Dendritic cell treated with granulocyte-macrophage colony-stimulating factor and Interleukin-4, amounts not matched to agents 40 ng/mL and 50 ng/mL, for 4 days (primary cell): ENCODE results near the gene MS4A8.
"Not testable (repeated sequence)": the region's sequence is repeated elsewhere in the genome, so short reads cannot be mapped to it uniquely, and the experiment has no call there.

Experiments
- H3K27ac Mint-ChIP-seq: one replicate; pipeline ENCODE4 v1.8.0; 2022; ENCODE audit warnings: mild to moderate bottlenecking, mixed read lengths
- H3K27me3 Mint-ChIP-seq: one replicate; pipeline ENCODE4 v1.8.0; 2022; ENCODE audit warnings: mild to moderate bottlenecking, mixed read lengths
- H3K36me3 Mint-ChIP-seq: one replicate; pipeline ENCODE4 v1.8.0; 2022; ENCODE audit warnings: low read depth, mixed read lengths
- H3K4me1 Mint-ChIP-seq: one replicate; pipeline ENCODE4 v1.8.0; 2022; ENCODE audit warnings: low read depth, mixed read lengths
- H3K4me3 Mint-ChIP-seq: one replicate; pipeline ENCODE4 v1.8.0; 2022; ENCODE audit warnings: mild to moderate bottlenecking, moderate library complexity, mixed read lengths
- H3K9me3 Mint-ChIP-seq: one replicate; pipeline ENCODE4 v1.8.0; 2022; ENCODE audit warnings: mixed read lengths
- intact Hi-C: fragments of 100-400 bp; cut with micrococcal nuclease; formaldehyde crosslinking; loops from one replicate; pipeline ENCODE4 v1.15.0; 2022

Gene MS4A8

GRCh38 chr11:60744114-60744513, 44.7 kb downstream of the MS4A8 start:
- H3K36me3 Mint-ChIP-seq = no peaks in the 10 kb centered on the region
- intact Hi-C loops = no loop called here
- H3K27me3 Mint-ChIP-seq = peaks cover 14% of the 10 kb centered on the region
- H3K4me1 Mint-ChIP-seq = no peaks in the 10 kb centered on the region
- H3K27ac Mint-ChIP-seq = no peak overlapping the region
- H3K4me3 Mint-ChIP-seq = no peak overlapping the region
- no peaks in the 10 kb centered on the region for H3K9me3 Mint-ChIP-seq

- H3K4me3 Mint-ChIP-seq = no peak overlapping the region
- no peak overlapping the region for H3K27ac Mint-ChIP-seq
- H3K27me3 Mint-ChIP-seq = peaks cover 23% of the 10 kb centered on the region
- H3K4me1 Mint-ChIP-seq = no peaks in the 10 kb centered on the region
- no peaks in the 10 kb centered on the region for H3K36me3 Mint-ChIP-seq
- intact Hi-C loops = no loop called here
- no peaks in the 10 kb centered on the region for H3K9me3 Mint-ChIP-seq
Measured at GRCh38 chr11:60747359-60747873, 48.0 kb downstream of the MS4A8 start.

GRCh38 chr11:60748225-60748624, 48.8 kb downstream of the MS4A8 start:
- Mint-ChIP-seq H3K27ac (no peak overlapping the region), H3K9me3 (no peaks in the 10 kb centered on the region), H3K36me3 (no peaks in the 10 kb centered on the region), H3K27me3 (peaks cover 29% of the 10 kb centered on the region), H3K4me1 (no peaks in the 10 kb centered on the region), H3K4me3 (no peak overlapping the region)
- intact Hi-C loops = no loop called here

GRCh38 chr11:60748821-60749220, 49.4 kb downstream of the MS4A8 start:
- Mint-ChIP-seq H3K9me3 (no peaks in the 10 kb centered on the region), H3K27ac (no peak overlapping the region), H3K27me3 (peaks cover 33% of the 10 kb centered on the region), H3K4me1 (no peaks in the 10 kb centered on the region), H3K36me3 (no peaks in the 10 kb centered on the region), H3K4me3 (no peak overlapping the region)
- intact Hi-C loops = no loop called here

GRCh38 chr11:60750911-60751310, 51.5 kb downstream of the MS4A8 start:
- H3K27me3 Mint-ChIP-seq = peaks cover 28% of the 10 kb centered on the region
- intact Hi-C loops = no loop called here
- no peak overlapping the region for H3K4me3 Mint-ChIP-seq
- no peaks in the 10 kb centered on the region for H3K9me3 Mint-ChIP-seq
- H3K4me1 Mint-ChIP-seq = no peaks in the 10 kb centered on the region
- no peaks in the 10 kb centered on the region for H3K36me3 Mint-ChIP-seq
- no peak overlapping the region for H3K27ac Mint-ChIP-seq

- Mint-ChIP-seq H3K4me1 (no peaks in the 10 kb centered on the region), H3K4me3 (no peak overlapping the region), H3K36me3 (no peaks in the 10 kb centered on the region), H3K27ac (no peak overlapping the region), H3K9me3 (no peaks in the 10 kb centered on the region), H3K27me3 (peaks cover 43% of the 10 kb centered on the region)
- intact Hi-C loops = no loop called here
Measured at GRCh38 chr11:60753309-60753708, 53.9 kb downstream of the MS4A8 start.

- Mint-ChIP-seq H3K4me1 (peaks cover 12% of the 10 kb centered on the region), H3K4me3 (no peak overlapping the region), H3K27me3 (peaks cover 55% of the 10 kb centered on the region), H3K36me3 (no peaks in the 10 kb centered on the region), H3K9me3 (no peaks in the 10 kb centered on the region), H3K27ac (no peak overlapping the region)
- intact Hi-C loops = no loop called here
Measured at GRCh38 chr11:60754887-60755286, 55.5 kb downstream of the MS4A8 start.

- no peaks in the 10 kb centered on the region for H3K36me3 Mint-ChIP-seq
- H3K4me1 Mint-ChIP-seq = peaks cover 16% of the 10 kb centered on the region
- H3K27ac Mint-ChIP-seq = no peak within 1 kb of the TSS
- intact Hi-C loops = no loop called here
- peaks cover 64% of the 10 kb centered on the region for H3K27me3 Mint-ChIP-seq
- no peaks in the 10 kb centered on the region for H3K9me3 Mint-ChIP-seq
- H3K4me3 Mint-ChIP-seq = no peak within 1 kb of the TSS
Measured at GRCh38 chr11:60756307-60757032, 57.1 kb downstream of the MS4A8 start, which contains the start of gene MS4A15. MS4A15 (plus strand) TSS chr11:60756867; CDS start chr11:60763734, 6,867 bp downstream.

GRCh38 chr11:60757231-60757800, 57.9 kb downstream of the MS4A8 start:
- H3K9me3 Mint-ChIP-seq = no peaks in the 10 kb centered on the region
- H3K4me1 Mint-ChIP-seq = peaks cover 16% of the 10 kb centered on the region
- H3K27me3 Mint-ChIP-seq = peaks cover 59% of the 10 kb centered on the region
- no peak overlapping the region for H3K4me3 Mint-ChIP-seq
- intact Hi-C loops = no loop called here
- no peak overlapping the region for H3K27ac Mint-ChIP-seq
- H3K36me3 Mint-ChIP-seq = no peaks in the 10 kb centered on the region

- H3K4me3 Mint-ChIP-seq, intact Hi-C loops, H3K36me3 Mint-ChIP-seq, H3K27ac Mint-ChIP-seq, H3K9me3 Mint-ChIP-seq: not testable (repeated sequence)
- peaks cover 53% of the 10 kb centered on the region for H3K27me3 Mint-ChIP-seq
- H3K4me1 Mint-ChIP-seq = peaks cover 16% of the 10 kb centered on the region
Measured at GRCh38 chr11:60758671-60759070, 59.3 kb downstream of the MS4A8 start.

GRCh38 chr11:60759438-60760225, 60.2 kb downstream of the MS4A8 start:
- H3K27me3 Mint-ChIP-seq = peaks cover 54% of the 10 kb centered on the region
- H3K36me3 Mint-ChIP-seq, H3K4me3 Mint-ChIP-seq, intact Hi-C loops, H3K27ac Mint-ChIP-seq, H3K9me3 Mint-ChIP-seq: not testable (repeated sequence)
- H3K4me1 Mint-ChIP-seq = peaks cover 16% of the 10 kb centered on the region

- H3K4me1 Mint-ChIP-seq = peaks cover 16% of the 10 kb centered on the region
- no peak overlapping the region for H3K27ac Mint-ChIP-seq
- H3K36me3 Mint-ChIP-seq = no peaks in the 10 kb centered on the region
- peaks cover 51% of the 10 kb centered on the region for H3K27me3 Mint-ChIP-seq
- H3K9me3 Mint-ChIP-seq = no peaks in the 10 kb centered on the region
- H3K4me3 Mint-ChIP-seq = no peak overlapping the region
- intact Hi-C loops = no loop called here
Measured at GRCh38 chr11:60761436-60762190, 62.2 kb downstream of the MS4A8 start.

- intact Hi-C loops = no loop called here
- peaks cover 16% of the 10 kb centered on the region for H3K4me1 Mint-ChIP-seq
Measured at GRCh38 chr11:60762851-60763691, 63.7 kb downstream of the MS4A8 start.

More at GRCh38 chr11:60762851-60763691, 63.7 kb downstream of the MS4A8 start:
- Mint-ChIP-seq H3K9me3 (no peaks in the 10 kb centered on the region), H3K27ac (no peak overlapping the region), H3K27me3 (peaks cover 51% of the 10 kb centered on the region), H3K36me3 (no peaks in the 10 kb centered on the region), H3K4me3 (no peak overlapping the region)
